ENCODE measurements around the gene RPL19. TPM values are rescaled to one million over a fixed set of nuclear protein-coding genes. Genes with fewer than 3 reads are reported as not detected.

The RPL19 gene
- total RNA-seq, 4 donors from 2014 or later: 2,008 to 3,549 (median 2,319) TPM

DNA sequence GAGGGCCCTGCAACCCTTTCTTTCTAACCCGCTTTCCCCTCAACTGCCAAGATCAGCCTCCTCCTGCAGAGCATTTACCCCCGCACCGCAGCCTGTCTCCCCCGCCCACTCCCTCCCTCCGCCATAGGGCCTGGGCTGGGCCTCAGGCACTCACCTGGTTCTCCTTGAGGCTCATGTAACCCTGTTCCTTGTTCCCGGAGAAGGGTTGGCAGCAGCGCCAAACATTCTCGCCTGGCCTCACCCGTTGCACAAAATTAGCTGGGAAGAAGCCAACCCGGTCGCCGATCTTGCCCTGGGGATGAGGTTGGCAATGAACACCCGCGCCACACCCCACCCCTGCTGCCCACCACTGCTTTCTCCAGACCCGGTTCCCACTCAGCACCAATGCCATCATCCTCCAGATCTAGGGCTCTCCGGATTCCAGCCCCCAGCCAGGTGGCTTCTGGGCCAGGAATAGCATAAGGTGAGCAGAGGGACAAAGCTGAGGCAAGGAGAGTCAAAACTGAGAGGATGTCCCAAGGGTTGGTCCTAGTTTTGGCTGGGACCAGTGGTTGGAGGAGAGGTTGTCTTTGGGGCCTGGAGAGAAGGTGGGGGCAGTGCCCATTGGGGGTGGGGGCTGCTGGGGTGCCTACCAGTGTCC, 12.9 kb downstream of the RPL19 start:
- DNase-seq: peak; percentile 88 to 90
- intact Hi-C loops (cut with DNase I): no loop called here
- TF ChIP-seq POLR2A (IDR thresholded peaks at IDR 0.05): no peak
- TF ChIP-seq, protein P1, sequence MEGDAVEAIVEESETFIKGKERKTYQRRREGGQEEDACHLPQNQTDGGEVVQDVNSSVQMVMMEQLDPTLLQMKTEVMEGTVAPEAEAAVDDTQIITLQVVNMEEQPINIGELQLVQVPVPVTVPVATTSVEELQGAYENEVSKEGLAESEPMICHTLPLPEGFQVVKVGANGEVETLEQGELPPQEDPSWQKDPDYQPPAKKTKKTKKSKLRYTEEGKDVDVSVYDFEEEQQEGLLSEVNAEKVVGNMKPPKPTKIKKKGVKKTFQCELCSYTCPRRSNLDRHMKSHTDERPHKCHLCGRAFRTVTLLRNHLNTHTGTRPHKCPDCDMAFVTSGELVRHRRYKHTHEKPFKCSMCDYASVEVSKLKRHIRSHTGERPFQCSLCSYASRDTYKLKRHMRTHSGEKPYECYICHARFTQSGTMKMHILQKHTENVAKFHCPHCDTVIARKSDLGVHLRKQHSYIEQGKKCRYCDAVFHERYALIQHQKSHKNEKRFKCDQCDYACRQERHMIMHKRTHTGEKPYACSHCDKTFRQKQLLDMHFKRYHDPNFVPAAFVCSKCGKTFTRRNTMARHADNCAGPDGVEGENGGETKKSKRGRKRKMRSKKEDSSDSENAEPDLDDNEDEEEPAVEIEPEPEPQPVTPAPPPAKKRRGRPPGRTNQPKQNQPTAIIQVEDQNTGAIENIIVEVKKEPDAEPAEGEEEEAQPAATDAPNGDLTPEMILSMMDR (IDR thresholded peaks at IDR 0.05): no peak

GRCh38 chr17:39213852-39214251, 13.8 kb downstream of the RPL19 start:
- WGBS, 2 donors: 92 to 95% methylated on average over 6 of the region's 9 CpGs
- H3K9me3 ChIP-seq: no peaks in the 10 kb centered on the region
- peaks cover 24 to 34% of the 10 kb centered on the region in 2 donors for H3K4me1 ChIP-seq
- H3K4me3 ChIP-seq (replicated peaks in 1 of 3): no peak overlapping the region
- TF ChIP-seq POLR2A (IDR thresholded peaks at IDR 0.05): no peak
- TF ChIP-seq, protein P1 (IDR thresholded peaks at IDR 0.05): no peak
- no peaks in the 10 kb centered on the region for H3K27me3 ChIP-seq
- H3K27ac ChIP-seq: no peak overlapping the region
- no peak for DNase-seq
- no peaks in the 10 kb centered on the region for H3K36me3 ChIP-seq
- intact Hi-C loops (cut with DNase I): no loop called here

More for the DNA sequence above, 12.9 kb downstream of the RPL19 start:
- Histone ChIP-seq H3K36me3 (no peaks in the 10 kb centered on the region), H3K27me3 (no peaks in the 10 kb centered on the region), H3K27ac (peak overlapping the region in 1 of 3 donors; percentile 47), H3K9me3 (no peaks in the 10 kb centered on the region), H3K4me1 (peaks cover 29 to 43% of the 10 kb centered on the region in 2 donors), H3K4me3 (replicated peaks in 1 of 3) (no peak overlapping the region)
- 33% methylated on average over 13 to 15 of the region's 16 CpGs for WGBS, 2 donors

DNA sequence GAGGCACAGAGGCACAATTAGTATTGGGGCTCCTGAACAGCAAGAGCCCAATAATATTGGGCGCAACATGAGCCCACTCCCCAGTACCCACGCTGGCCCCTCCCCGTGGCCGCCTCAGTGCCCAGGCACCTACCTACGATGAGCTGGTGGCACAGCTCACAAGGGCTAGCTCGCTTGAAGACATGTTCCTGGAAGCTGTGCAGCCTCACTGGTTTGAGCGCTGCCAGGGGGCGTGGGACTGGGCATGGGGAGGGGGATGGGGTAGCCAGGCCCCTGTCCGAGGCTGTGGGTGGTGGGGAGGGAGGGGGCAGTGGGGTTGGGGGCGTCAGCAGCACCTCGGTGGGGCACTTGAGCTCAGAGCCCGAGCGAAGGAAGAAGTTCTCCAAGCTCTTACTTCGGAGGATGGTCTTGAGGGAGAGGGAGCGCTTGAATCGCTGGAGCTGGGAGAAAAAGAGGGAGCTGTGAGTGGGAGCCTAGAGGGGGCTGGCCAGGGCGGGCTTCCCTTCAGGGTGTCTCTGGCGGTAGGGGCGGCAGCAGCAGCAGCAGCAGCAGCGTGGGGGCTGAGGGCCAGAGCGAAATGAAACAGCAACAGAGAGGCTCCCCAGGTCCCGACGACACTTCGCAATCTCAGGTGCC, 17.8 kb downstream of the RPL19 start:
- WGBS, 2 donors: 22 to 23% methylated on average over 19 to 24 of the region's 24 CpGs
- H3K27me3 ChIP-seq: no peaks in the 10 kb centered on the region
- H3K27ac ChIP-seq: no peak overlapping the region

GRCh38 chr17:39218906-39219305, 18.8 kb downstream of the RPL19 start:
- no peak overlapping the region for H3K4me3 ChIP-seq (replicated peaks in 1 of 3)
- no peak for TF ChIP-seq POLR2A (IDR thresholded peaks at IDR 0.05)
- TF ChIP-seq, protein P1 (IDR thresholded peaks at IDR 0.05): no peak
- H3K27ac ChIP-seq: no peak overlapping the region
- H3K27me3 ChIP-seq: no peaks in the 10 kb centered on the region
- H3K9me3 ChIP-seq: no peaks in the 10 kb centered on the region
- H3K4me1 ChIP-seq: no peaks in the 10 kb centered on the region
- DNase-seq: no peak
- 75 to 80% methylated on average over 8 of the region's 8 CpGs for WGBS, 2 donors
- no peaks in the 10 kb centered on the region for H3K36me3 ChIP-seq
- intact Hi-C loops (cut with DNase I): no loop called here

More for the DNA sequence above, 17.8 kb downstream of the RPL19 start:
- H3K4me3 ChIP-seq (replicated peaks in 1 of 3): no peak overlapping the region
- no peaks in the 10 kb centered on the region for H3K9me3 ChIP-seq
- H3K4me1 ChIP-seq: peaks cover 2 to 5% of the 10 kb centered on the region in 2 donors
- no peaks in the 10 kb centered on the region for H3K36me3 ChIP-seq
- TF ChIP-seq, protein P1 (IDR thresholded peaks at IDR 0.05): no peak
- TF ChIP-seq POLR2A (IDR thresholded peaks at IDR 0.05): no peak
- intact Hi-C loops (cut with DNase I): no loop called here
- DNase-seq: no peak

- intact Hi-C loops (cut with DNase I): no loop called here
- Histone ChIP-seq H3K4me3 (replicated peaks in 1 of 3) (no peak overlapping the region), H3K27me3 (no peaks in the 10 kb centered on the region), H3K9me3 (no peaks in the 10 kb centered on the region), H3K27ac (no peak overlapping the region), H3K36me3 (no peaks in the 10 kb centered on the region), H3K4me1 (peaks cover 0 to 2% of the 10 kb centered on the region in 2 donors)
- TF ChIP-seq, protein P1 (IDR thresholded peaks at IDR 0.05): no peak
- TF ChIP-seq POLR2A (IDR thresholded peaks at IDR 0.05): no peak
- 53 to 56% methylated on average over 4 to 5 of the region's 8 CpGs for WGBS, 2 donors
- DNase-seq: no peak
Measured at GRCh38 chr17:39219647-39220154, 19.6 kb downstream of the RPL19 start.
